SK-N-SH (cell line): Measurements from ENCODE around the gene CEP170.
A peak's percentile ranks its signal among the peaks of the same experiment; 100 is the strongest.
"Not testable (repeated sequence)": the region's sequence is repeated elsewhere in the genome, so short reads cannot be mapped to it uniquely, and the experiment has no call there.

Experiments used
- CTCF ChIP-seq: fragments of 200-600 bp; sonication (generic); IDR thresholded peaks from 2 replicates; pipeline ENCODE4 v1.6.1; 2017; ENCODE audit warnings: antibody characterized with exemption, mild to moderate bottlenecking, moderate library complexity
- EZH2phosphoT487 ChIP-seq: fragments of 200-600 bp; sonication (generic); IDR thresholded peaks from 2 replicates; pipeline ENCODE4 v1.6.1; 2017; ENCODE audit warnings: low read depth, mixed run types, mild to moderate bottlenecking, antibody characterized with exemption, moderate library complexity, borderline replicate concordance
- FOSL2 ChIP-seq: IDR thresholded peaks from 2 replicates; pipeline ENCODE4 v1.4.0; 2012; ENCODE audit warnings: low read depth, mild to moderate bottlenecking, moderate library complexity, borderline replicate concordance
- FOXM1 ChIP-seq: IDR thresholded peaks from 2 replicates; pipeline ENCODE4 v1.4.0; 2012; ENCODE audit warnings: low read depth, mild to moderate bottlenecking
- NFIC ChIP-seq: IDR thresholded peaks from 2 replicates; pipeline ENCODE4 v1.4.0; 2012; ENCODE audit warnings: borderline replicate concordance
- POLR2AphosphoS5 ChIP-seq: IDR thresholded peaks from 2 replicates; pipeline ENCODE4 v1.6.1; 2012; ENCODE audit warnings: low read depth, low read length
- REST ChIP-seq: IDR thresholded peaks from 2 replicates; pipeline ENCODE4 v1.6.1; 2012; ENCODE audit warnings: mild to moderate bottlenecking, low read depth, low read length, moderate library complexity
- SIN3A ChIP-seq: IDR thresholded peaks from 2 replicates; pipeline ENCODE4 v1.6.1; 2012; ENCODE audit warnings: low read depth, mild to moderate bottlenecking, low read length, moderate library complexity, borderline replicate concordance
- USF1 ChIP-seq: IDR thresholded peaks from 2 replicates; pipeline ENCODE4 v1.4.0; 2012; ENCODE audit warnings: low read depth, borderline replicate concordance
- YY1 ChIP-seq: IDR thresholded peaks from 2 replicates; pipeline ENCODE4 v1.4.0; 2012; ENCODE audit warnings: low read depth, mild to moderate bottlenecking

GRCh38 chr1:243211984-243212383 is 43.1 kb downstream of the CEP170 start:
- not testable (repeated sequence) for TF ChIP-seq CTCF, REST, FOXM1, YY1, EZH2phosphoT487, FOSL2, SIN3A, POLR2AphosphoS5, USF1
- peak; percentile 28; the same call in 1 of the 2 replicates for TF ChIP-seq NFIC
